OCI-LY3 (cell line): ENCODE results near the gene AUTS2.

ENCODE experiments used
- H2AFZ ChIP-seq: fragments of 200-600, 300-600 bp; shearing (Covaris generic); 2 replicates; pipeline ENCODE4 v1.6.0; 2014; ENCODE audit warnings: antibody characterized with exemption, low read depth, low read length
- H3K27ac ChIP-seq: fragments of 200-600, 300-600 bp; sonication (generic); 2 replicates; pipeline ENCODE4 v1.5.1; 2014; ENCODE audit warnings: mild to moderate bottlenecking, low read length, moderate library complexity, mixed read lengths
- H3K27me3 ChIP-seq: fragments of 200-600, 300-600 bp; sonication (generic); 2 replicates; pipeline ENCODE4 v1.6.1; 2014; ENCODE audit warnings: low read depth, low read length, mixed read lengths
- H3K36me3 ChIP-seq: fragments of 200-600, 300-600 bp; sonication (generic); replicated peaks from 2 replicates; pipeline ENCODE3; 2014; ENCODE audit warnings: low read depth, low read length, mixed read lengths
- H3K4me1 ChIP-seq: fragments of 300-600, 200-600 bp; sonication (generic); 2 replicates; pipeline ENCODE4 v1.6.1; 2014; ENCODE audit warnings: low read length, mixed read lengths
- H3K4me2 ChIP-seq: fragments of 200-600, 300-600 bp; sonication (generic); 2 replicates; pipeline ENCODE4 v1.6.1; 2014; ENCODE audit warnings: low read length, mixed read lengths
- H3K4me3 ChIP-seq: fragments of 300-600, 200-600 bp; sonication (generic); 2 replicates; pipeline ENCODE4 v1.5.1; 2014; ENCODE audit warnings: antibody characterized with exemption, mild to moderate bottlenecking, low read length, moderate library complexity
- H3K79me2 ChIP-seq: fragments of 300-600, 200-600 bp; shearing (Covaris generic); 2 replicates; pipeline ENCODE4 v1.6.1; 2014; ENCODE audit warnings: mild to moderate bottlenecking, low read length, mixed read lengths
- H3K9ac ChIP-seq: fragments of 300-600, 200-600 bp; shearing (Covaris generic); 2 replicates; pipeline ENCODE4 v1.6.0; 2014; ENCODE audit warnings: mild to moderate bottlenecking, low read length, moderate library complexity
- H3K9me3 ChIP-seq: fragments of 200-600, 300-600 bp; shearing (Covaris generic); 2 replicates; pipeline ENCODE4 v1.6.1; 2014; ENCODE audit warnings: low read length, mixed read lengths; ENCODE audit not compliant: insufficient read depth
- H4K20me1 ChIP-seq: fragments of 200-600, 300-600 bp; sonication (generic); 2 replicates; pipeline ENCODE4 v1.6.1; 2016; ENCODE audit warnings: low read length, mixed read lengths; ENCODE audit not compliant: insufficient read depth
- CTCF ChIP-seq: fragments of 200-600, 300-600 bp; sonication (generic); IDR thresholded peaks from 2 replicates; pipeline ENCODE4 v1.5.1; 2014; ENCODE audit warnings: antibody characterized with exemption, low read length, low read depth
- EZH2phosphoT487 ChIP-seq: fragments of 200-600 bp; shearing (Covaris generic); IDR thresholded peaks from 2 replicates; pipeline ENCODE4 v1.6.1; 2018; ENCODE audit warnings: antibody characterized with exemption, mixed run types, low read depth

AUTS2 gene

GRCh38 chr7:70595370-70595754 is 997.1 kb downstream of the AUTS2 start:
- Histone ChIP-seq H3K4me1 (no peaks in the 10 kb centered on the region), H4K20me1 (no peaks in the 10 kb centered on the region), H3K9me3 (no peaks in the 10 kb centered on the region), H3K27ac (no peak overlapping the region), H3K4me2 (no peak overlapping the region), H3K36me3 (no peaks in the 10 kb centered on the region), H2AFZ (no peak overlapping the region), H3K9ac (no peak overlapping the region), H3K27me3 (no peaks in the 10 kb centered on the region), H3K79me2 (no peaks in the 10 kb centered on the region), H3K4me3 (no peak overlapping the region)
- TF ChIP-seq EZH2phosphoT487 (no peak), CTCF (no peak)

GRCh38 chr7:70595755-70596597 is 997.7 kb downstream of the AUTS2 start:
- H3K4me2 ChIP-seq, result no peak overlapping the region

GRCh38 chr7:70596598-70596913 is 998.3 kb downstream of the AUTS2 start:
- H3K36me3 ChIP-seq, result no peaks in the 10 kb centered on the region
- no peaks in the 10 kb centered on the region for H3K9me3 ChIP-seq
- H3K27ac ChIP-seq, result no peak overlapping the region
- H3K4me2 ChIP-seq, result no peak overlapping the region
- no peaks in the 10 kb centered on the region for H3K4me1 ChIP-seq
- no peak overlapping the region for H3K9ac ChIP-seq
- H4K20me1 ChIP-seq, result no peaks in the 10 kb centered on the region
- H3K27me3 ChIP-seq, result no peaks in the 10 kb centered on the region
- no peak overlapping the region for H3K4me3 ChIP-seq
- H3K79me2 ChIP-seq, result no peaks in the 10 kb centered on the region
- H2AFZ ChIP-seq, result no peak overlapping the region
- TF ChIP-seq CTCF, result no peak
- no peak for TF ChIP-seq EZH2phosphoT487

More at GRCh38 chr7:70595755-70596597, 997.7 kb downstream of the AUTS2 start:
- Histone ChIP-seq H3K79me2 (no peaks in the 10 kb centered on the region), H3K36me3 (no peaks in the 10 kb centered on the region), H3K4me3 (no peak overlapping the region), H3K27ac (no peak overlapping the region), H4K20me1 (no peaks in the 10 kb centered on the region), H3K9me3 (no peaks in the 10 kb centered on the region), H3K4me1 (no peaks in the 10 kb centered on the region), H3K9ac (no peak overlapping the region), H3K27me3 (no peaks in the 10 kb centered on the region), H2AFZ (no peak overlapping the region)
- TF ChIP-seq CTCF (no peak), EZH2phosphoT487 (no peak)

GRCh38 chr7:70597066-70597465 is 998.8 kb downstream of the AUTS2 start:
- Histone ChIP-seq H3K9me3 (no peaks in the 10 kb centered on the region), H3K4me2 (no peak overlapping the region), H3K36me3 (no peaks in the 10 kb centered on the region), H3K79me2 (no peaks in the 10 kb centered on the region), H3K4me3 (no peak overlapping the region), H4K20me1 (no peaks in the 10 kb centered on the region), H3K9ac (no peak overlapping the region), H2AFZ (no peak overlapping the region), H3K27ac (no peak overlapping the region), H3K4me1 (no peaks in the 10 kb centered on the region), H3K27me3 (no peaks in the 10 kb centered on the region)
- TF ChIP-seq EZH2phosphoT487 (no peak), CTCF (no peak)
